ENCODE data around the gene TAAR9.
"Not testable (repeated sequence)": the region's sequence is repeated elsewhere in the genome, so short reads cannot be mapped to it uniquely, and the experiment has no call there.

TAAR9 gene

DNA sequence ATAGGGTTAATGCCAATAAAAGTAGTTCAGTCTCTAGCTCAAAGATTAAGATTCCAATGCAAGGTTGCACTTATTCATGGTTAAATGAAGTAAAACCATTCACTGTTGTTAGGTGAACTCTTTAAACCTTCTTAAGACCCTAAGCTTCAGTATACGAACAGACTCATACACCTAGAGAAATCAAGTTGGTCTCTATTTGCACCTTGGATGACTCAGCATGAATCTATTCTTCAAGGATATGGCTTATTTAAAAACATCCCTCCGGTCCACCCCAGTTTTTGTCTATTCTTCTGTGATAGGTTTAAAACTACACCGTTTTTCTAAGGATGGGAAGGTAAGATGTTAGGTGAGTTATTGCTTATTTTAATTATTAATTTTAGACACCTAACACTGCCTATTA, 932 bp upstream of the TAAR9 start:
- no peak overlapping the region for H3K27ac ChIP-seq
- TF ChIP-seq, protein P1, sequence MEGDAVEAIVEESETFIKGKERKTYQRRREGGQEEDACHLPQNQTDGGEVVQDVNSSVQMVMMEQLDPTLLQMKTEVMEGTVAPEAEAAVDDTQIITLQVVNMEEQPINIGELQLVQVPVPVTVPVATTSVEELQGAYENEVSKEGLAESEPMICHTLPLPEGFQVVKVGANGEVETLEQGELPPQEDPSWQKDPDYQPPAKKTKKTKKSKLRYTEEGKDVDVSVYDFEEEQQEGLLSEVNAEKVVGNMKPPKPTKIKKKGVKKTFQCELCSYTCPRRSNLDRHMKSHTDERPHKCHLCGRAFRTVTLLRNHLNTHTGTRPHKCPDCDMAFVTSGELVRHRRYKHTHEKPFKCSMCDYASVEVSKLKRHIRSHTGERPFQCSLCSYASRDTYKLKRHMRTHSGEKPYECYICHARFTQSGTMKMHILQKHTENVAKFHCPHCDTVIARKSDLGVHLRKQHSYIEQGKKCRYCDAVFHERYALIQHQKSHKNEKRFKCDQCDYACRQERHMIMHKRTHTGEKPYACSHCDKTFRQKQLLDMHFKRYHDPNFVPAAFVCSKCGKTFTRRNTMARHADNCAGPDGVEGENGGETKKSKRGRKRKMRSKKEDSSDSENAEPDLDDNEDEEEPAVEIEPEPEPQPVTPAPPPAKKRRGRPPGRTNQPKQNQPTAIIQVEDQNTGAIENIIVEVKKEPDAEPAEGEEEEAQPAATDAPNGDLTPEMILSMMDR (IDR thresholded peaks at IDR 0.05): no peak
- TF ChIP-seq ZFX (IDR thresholded peaks at IDR 0.05; ENCODE audit: borderline replicate concordance): no peak

DNA sequence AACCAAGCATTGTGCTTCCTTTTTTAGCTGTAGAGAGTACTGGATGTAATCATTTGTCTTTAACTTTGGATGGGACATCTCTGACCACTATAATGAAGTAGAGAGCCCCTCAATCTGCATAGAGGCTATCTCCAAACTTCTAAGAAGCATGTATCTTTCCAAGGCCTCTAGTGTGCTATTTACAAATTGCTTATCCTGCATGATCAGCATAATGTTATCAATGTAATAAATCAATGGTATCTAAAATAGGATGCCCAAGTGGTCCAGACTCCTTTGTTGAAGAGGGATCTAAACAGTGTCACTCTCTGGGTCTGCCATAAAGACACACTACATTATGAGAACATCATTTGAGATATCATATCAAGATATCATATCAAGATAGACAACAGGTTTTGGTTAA, 6.7 kb downstream of the TAAR9 start:
- TF ChIP-seq ZFX (IDR thresholded peaks at IDR 0.05; ENCODE audit: borderline replicate concordance): no peak
- TF ChIP-seq, protein P1 (IDR thresholded peaks at IDR 0.05): no peak
- H3K27ac ChIP-seq: no peak overlapping the region

DNA sequence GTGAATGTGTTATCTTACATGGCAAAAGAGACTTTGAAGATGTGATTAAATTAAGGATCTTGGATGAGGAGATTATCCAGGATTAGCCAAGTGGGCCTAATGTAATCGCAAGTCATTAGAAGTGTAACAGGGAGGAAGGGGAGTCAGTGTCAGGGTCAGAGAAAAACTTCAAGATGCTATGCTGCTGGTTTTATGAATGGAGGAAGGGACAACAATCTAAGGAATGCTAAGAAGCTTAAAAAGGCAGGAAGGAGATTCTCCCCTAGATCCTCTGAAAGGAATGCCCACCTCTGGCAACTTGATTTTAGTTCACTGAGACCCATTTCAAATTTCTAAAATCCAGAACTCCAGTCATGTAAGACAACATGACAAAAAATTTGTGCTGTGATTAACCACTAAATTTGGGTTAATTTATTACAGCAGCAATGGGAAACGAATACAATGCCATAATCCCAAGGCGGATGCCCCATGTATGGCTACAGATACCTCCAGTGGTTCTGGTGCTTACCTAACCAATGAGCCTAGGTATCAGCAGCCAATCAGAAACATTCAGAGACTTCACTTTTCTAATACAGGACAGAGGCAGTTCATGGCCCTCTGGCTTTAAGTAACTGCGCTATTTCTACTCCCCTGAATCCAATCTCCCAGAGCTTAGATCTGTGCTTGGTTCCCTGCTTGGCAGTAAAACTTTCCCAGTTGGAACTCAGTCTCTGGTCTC, 10.8 kb downstream of the TAAR9 start:
- TF ChIP-seq, protein P1 (IDR thresholded peaks at IDR 0.05): no peak
- no peak for TF ChIP-seq ZFX (IDR thresholded peaks at IDR 0.05; ENCODE audit: borderline replicate concordance)
- no peak overlapping the region for H3K27ac ChIP-seq

DNA sequence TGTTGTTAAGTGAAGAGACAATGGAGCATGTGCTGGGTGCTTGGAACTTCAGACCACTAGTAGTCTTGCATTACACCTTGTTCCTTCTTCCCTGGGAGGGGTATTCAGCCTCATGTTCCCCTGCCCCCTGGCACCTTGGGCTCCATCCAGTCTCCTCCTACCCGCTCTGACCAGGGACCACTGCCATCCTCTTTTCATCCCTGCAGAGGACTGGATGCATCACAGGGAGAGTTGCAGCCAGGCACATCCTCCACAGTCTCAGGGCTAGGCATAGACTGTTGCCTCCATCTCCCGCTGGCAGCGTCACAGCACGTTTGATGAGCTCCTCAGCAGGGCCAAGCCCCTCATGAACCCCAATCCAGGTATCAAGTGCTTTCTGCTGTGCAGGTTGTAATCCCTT, 13.1 kb downstream of the TAAR9 start:
- no peak overlapping the region for H3K27ac ChIP-seq
- no peak for TF ChIP-seq ZFX (IDR thresholded peaks at IDR 0.05; ENCODE audit: borderline replicate concordance)
- TF ChIP-seq, protein P1 (IDR thresholded peaks at IDR 0.05): no peak

DNA sequence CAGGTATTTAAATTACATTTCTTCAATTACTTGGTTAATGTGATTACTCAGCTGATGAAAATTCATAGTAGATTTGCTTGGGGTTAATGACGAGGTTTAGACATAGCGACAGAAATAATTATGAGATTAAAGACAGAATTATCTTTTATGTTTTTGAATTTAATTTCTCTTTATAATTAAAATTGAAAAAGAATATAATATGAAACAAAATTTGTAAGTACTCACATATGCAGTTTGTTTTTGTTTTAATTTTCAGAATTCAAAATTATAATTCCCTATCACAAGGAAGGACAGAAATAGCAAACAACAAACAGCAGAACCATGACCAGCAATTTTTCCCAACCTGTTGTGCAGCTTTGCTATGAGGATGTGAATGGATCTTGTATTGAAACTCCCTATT, 14.3 kb downstream of the TAAR9 start, which contains the start of gene TAAR8:
Gene TAAR8, plus strand, starts transcription at position 301 of the 400 bp plus-strand sequence. Its CDS starts 21 bp downstream, at position 322.
- TF ChIP-seq, protein P1 (IDR thresholded peaks at IDR 0.05): no peak
- TF ChIP-seq ZFX (IDR thresholded peaks at IDR 0.05; ENCODE audit: borderline replicate concordance): no peak
- no peak within 1 kb of the TSS for H3K27ac ChIP-seq

DNA sequence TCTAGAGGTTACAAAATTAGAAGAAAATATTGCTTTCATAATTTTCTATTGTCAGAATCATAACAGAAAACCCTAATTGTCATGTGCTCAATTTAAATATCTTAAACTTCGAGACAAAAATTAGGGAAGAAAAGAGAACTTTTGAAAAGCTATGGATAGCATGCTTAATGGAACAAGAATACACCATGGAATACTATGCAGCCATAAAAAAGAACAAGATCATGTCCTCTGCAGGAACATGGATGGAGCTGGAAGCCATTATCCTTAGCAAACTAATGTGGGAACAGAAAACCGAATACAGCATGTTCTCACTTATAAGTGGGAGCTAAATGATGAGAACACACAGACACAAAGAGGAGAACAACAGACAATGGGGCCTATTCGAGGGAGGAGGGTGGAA, 22.0 kb downstream of the TAAR9 start:
- H3K27ac ChIP-seq: not testable (repeated sequence)

DNA sequence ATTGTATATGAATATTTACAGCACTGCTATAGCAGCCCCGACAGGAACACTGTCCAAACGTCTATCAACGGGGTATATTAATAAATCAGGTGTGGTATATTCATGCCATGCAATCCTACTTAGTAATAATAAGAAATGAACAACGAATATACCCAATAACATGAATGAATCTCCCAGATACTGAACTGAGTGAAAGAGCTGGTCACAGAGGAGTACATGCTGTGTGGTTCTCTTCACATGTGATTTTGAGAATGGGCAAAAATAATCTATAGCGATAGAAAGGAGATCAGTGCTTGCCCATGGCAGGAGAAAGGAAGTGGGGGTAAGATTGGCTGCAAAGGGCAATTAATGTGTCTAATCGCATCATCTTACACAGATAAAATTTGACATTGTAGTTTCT, 28.3 kb downstream of the TAAR9 start:
- H3K27ac ChIP-seq: no peak overlapping the region
- TF ChIP-seq, protein P1 (IDR thresholded peaks at IDR 0.05): no peak
- no peak for TF ChIP-seq ZFX (IDR thresholded peaks at IDR 0.05; ENCODE audit: borderline replicate concordance)

DNA sequence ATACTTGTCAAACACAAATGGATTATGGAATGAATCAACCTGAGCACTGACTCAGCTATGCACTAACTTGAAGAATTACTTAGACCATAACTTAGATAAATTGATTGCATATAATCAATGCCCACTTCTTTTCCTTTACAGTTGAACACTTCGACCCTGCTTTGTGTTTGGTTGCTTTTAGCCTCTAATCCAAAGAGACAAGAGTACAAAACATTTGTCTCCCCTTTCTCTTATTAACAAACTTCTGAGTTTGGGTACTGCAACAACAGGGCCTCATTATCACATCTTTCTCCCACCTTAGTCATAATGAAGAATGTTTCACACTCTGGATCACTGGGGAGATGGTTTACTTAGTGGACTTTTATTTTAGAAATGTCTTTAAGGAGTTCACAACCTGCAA, 29.5 kb downstream of the TAAR9 start:
- no peak overlapping the region for H3K27ac ChIP-seq
- TF ChIP-seq ZFX (IDR thresholded peaks at IDR 0.05; ENCODE audit: borderline replicate concordance): no peak
- TF ChIP-seq, protein P1 (IDR thresholded peaks at IDR 0.05): no peak
